Heart left ventricle (tissue), 16 donors: ENCODE results near the gene TMEM181. TPM values are rescaled to one million over a fixed set of nuclear protein-coding genes. Genes with fewer than 3 reads are reported as not detected.
A peak's percentile ranks its signal among the peaks of the same experiment; 100 is the strongest.
"Not testable (repeated sequence)": the region's sequence is repeated elsewhere in the genome, so short reads cannot be mapped to it uniquely, and the experiment has no call there.

Experiments
- ATAC-seq, 4 donors: fragments of 200-7000 bp; cut with Tn5 transposase; one replicate each; pipeline ENCODE4 v1.9.1; 2020 to 2022; ENCODE audit warnings: moderate library complexity in 4 of 4, mild to moderate bottlenecking in 3 of 4, moderate number of reproducible peaks in 1 of 4
- DNase-seq, 5 donors: peaks; one replicate each; pipeline ENCODE4 v3.0.0-alpha.2; 2020
- H3K27ac ChIP-seq, 12 donors: fragments of 200-600 bp; sonication (generic) in 4 of 12; one replicate each; pipeline versions ENCODE4 v1.5.0 to v1.8.0; 2016 to 2022; ENCODE audit warnings: mild to moderate bottlenecking in 2 of 12
- H3K27me3 ChIP-seq, 9 donors: fragments of 200-600 bp; sonication (generic) in 2 of 9; one replicate each; pipeline versions ENCODE4 v1.5.1 to v1.8.0; 2016 to 2022; ENCODE audit warnings: mild to moderate bottlenecking in 3 of 9
- H3K36me3 ChIP-seq, 9 donors: fragments of 200-600 bp; sonication (generic) in 2 of 9; one replicate each; pipeline versions ENCODE4 v1.5.0 to v1.8.0; 2018 to 2022; ENCODE audit warnings: mild to moderate bottlenecking in 2 of 9
- H3K4me1 ChIP-seq, 12 donors: fragments of 200-600 bp; sonication (generic) in 4 of 12; one replicate each; pipeline versions ENCODE4 v1.5.0 to v1.8.0; 2016 to 2022; ENCODE audit warnings: mild to moderate bottlenecking in 3 of 12
- H3K4me3 ChIP-seq, 12 donors: fragments of 200-600 bp; sonication (generic) in 4 of 12; one replicate each; pipeline versions ENCODE4 v1.5.0 to v1.8.0; 2017 to 2022; ENCODE audit warnings: mild to moderate bottlenecking in 9 of 12, moderate library complexity in 4 of 12
- H3K9me3 ChIP-seq, 12 donors: fragments of 200-600 bp; sonication (generic) in 4 of 12; one replicate each; pipeline versions ENCODE4 v1.5.0 to v1.8.0; 2016 to 2022; ENCODE audit warnings: mild to moderate bottlenecking in 1 of 12
- CTCF ChIP-seq, 12 donors: fragments of 200-600 bp; sonication (generic) in 4 of 12; IDR thresholded peaks; one replicate each; pipeline versions ENCODE4 v1.5.0 to v1.8.0; 2018 to 2022; ENCODE audit warnings: antibody characterized with exemption in 12 of 12, mild to moderate bottlenecking in 5 of 12
- POLR2A ChIP-seq, 2 donors: fragments of 450-650 bp; IDR thresholded peaks; one replicate each; pipeline ENCODE4 v1.6.1; 2017; ENCODE audit warnings: antibody characterized with exemption in 2 of 2, mild to moderate bottlenecking in 2 of 2, moderate library complexity in 2 of 2
- WGBS, 4 donors: extraction: QIAGEN DNeasy Blood & Tissue Kit in 2 of 4; methylation state at CpG; one replicate each; pipeline versions ENCODE4 v1.1.5 to v1.1.7; 2013 to 2018; 5-methylcytosine and 5-hydroxymethylcytosine counted together
- intact Hi-C, 10 donors: fragments of 100-400 bp; cut with DNase I; formaldehyde crosslinking; loops; one replicate each; pipeline versions ENCODE4 v1.11.1 to v1.14.2; 2022
- polyA plus RNA-seq, 2 donors: library from polyadenylated mRNA; stranded (reverse); fragments of 200-250 nt; gene quantifications; one replicate each; pipeline ENCODE4 v1.2.3, GENCODE V29; 2013
- total RNA-seq, 9 donors: library from RNA; depleted of rRNA in 2 of 9; stranded (reverse); fragments of >200 nt in 2 of 9; fragmentation: NEBNext Ultra II Directional in 3 of 9; extraction: Animal tissue kit (Norgen Biotek cat#: 25700) in 3 of 9; gene quantifications; one replicate each; pipeline versions ENCODE4 v1.1.0 to v1.2.4, GENCODE V29; 2016 to 2023
- donor health status: ischemic (EF 13 %, LVEDD 7.1; RV severe dilation, severe dysfunction).
- donor health status: healthy with polysubstance abuse.
- donor health status: DM: no; HTN: yes; CAD: no.
- donor health status: DM: no; HTN: no; CAD: no.
- donor health status: ischemic (EF 25% LVEDD 6.9; RV normal size, moderate dysfunction).
- donor health status: ischemic (EF 25% LVEDD 5.7; RV mildly dilated, moderate dysfunction).
- donor health status: healthy.
- donor health status: DM: yes; HTN: yes; CAD: no.
- donor health status: ischemic (EF 35%, LVEDD 5.7; RV mildly dilated, moderate dysfunction).
- donor health status: nonischemic (EF 11% LVEDD 7.7; RV severe dilation, severe dysfunction).
- donor health status: DM: yes; HTN: yes; CAD: no.
- donor health status: PGD.
- donor health status: ischemic (EF 29% LVEDD 5.4; RV normal size, mild dysfunction).
- donor health status: nonischemic (EF 23%, LVEDD 6.1; RV moderate dilation, normal function).

TMEM181 gene
- total and polyA plus RNA-seq, 11 donors, result 4.3 to 14.3 (median 10.1) TPM

GRCh38 chr6:158518191-158519127 is 41.4 kb upstream of the TMEM181 start:
- Histone ChIP-seq H3K27me3 (peaks cover 0 to 47% (median 21%) of the 10 kb centered on the region in 9 donors), H3K27ac (no peak overlapping the region), H3K4me1 (peaks cover 0 to 13% (median 8%) of the 10 kb centered on the region in 12 donors), H3K36me3 (no peaks in the 10 kb centered on the region), H3K4me3 (peak overlapping the region in 6 of 12 donors; percentile 8 to 39 (median 27)), H3K9me3 (no peaks in the 10 kb centered on the region)
- TF ChIP-seq POLR2A (IDR thresholded peaks at IDR 0.05) (no peak), CTCF (IDR thresholded peaks at IDR 0.05) (peak; percentile 13 to 68 (median 47))
- intact Hi-C loops, result loop anchor here (2.0 to 10.0 kb wide), 3 partner anchors 294 to 298 kb away; no protein-coding TSS in a partner anchor
- peak; percentile 66 to 84 (median 73) for ATAC-seq
- peak in 4 of 5 donors; percentile 38 to 75 (median 61) for DNase-seq
- WGBS, 4 donors, result 10 to 14% (median 13%) methylated on average over 16 to 18 of the region's 18 CpGs

GRCh38 chr6:158519300-158519699 is 40.6 kb upstream of the TMEM181 start:
- Histone ChIP-seq H3K36me3 (no peaks in the 10 kb centered on the region), H3K4me1 (peaks cover 0 to 13% (median 8%) of the 10 kb centered on the region in 12 donors), H3K4me3 (no peak overlapping the region), H3K27ac (no peak overlapping the region), H3K27me3 (peaks cover 0 to 50% (median 21%) of the 10 kb centered on the region in 9 donors), H3K9me3 (no peaks in the 10 kb centered on the region)
- ATAC-seq (no peak), DNase-seq (no peak)
- 43 to 57% (median 52%) methylated on average over 3 of the region's 3 CpGs for WGBS, 4 donors
- intact Hi-C loops, result loop anchor here (2.0 to 10.0 kb wide), 3 partner anchors 294 to 298 kb away; no protein-coding TSS in a partner anchor
- TF ChIP-seq CTCF (IDR thresholded peaks at IDR 0.05) (no peak), POLR2A (IDR thresholded peaks at IDR 0.05) (no peak)

- H3K27ac ChIP-seq, result no peak overlapping the region
- no peaks in the 10 kb centered on the region for H3K36me3 ChIP-seq
- WGBS, 4 donors, result 60 to 74% (median 66%) methylated on average over 4 of the region's 4 CpGs
- H3K9me3 ChIP-seq, result no peaks in the 10 kb centered on the region
- ATAC-seq (no peak), DNase-seq (no peak)
- TF ChIP-seq POLR2A (IDR thresholded peaks at IDR 0.05), result no peak
- TF ChIP-seq CTCF (IDR thresholded peaks at IDR 0.05), result no peak
- peaks cover 0 to 13% (median 8%) of the 10 kb centered on the region in 12 donors for H3K4me1 ChIP-seq
- peaks cover 0 to 55% (median 24%) of the 10 kb centered on the region in 9 donors for H3K27me3 ChIP-seq
- intact Hi-C loops, result loop anchor here (2.0 to 10.0 kb wide), 3 partner anchors 295 to 299 kb away; no protein-coding TSS in a partner anchor
- H3K4me3 ChIP-seq, result no peak overlapping the region
Observed at GRCh38 chr6:158519761-158520160, 40.1 kb upstream of the TMEM181 start.

- peaks cover 0 to 61% (median 24%) of the 10 kb centered on the region in 9 donors for H3K27me3 ChIP-seq
- DNase-seq, ATAC-seq, H3K27ac ChIP-seq, H3K9me3 ChIP-seq, intact Hi-C loops, H3K36me3 ChIP-seq, H3K4me3 ChIP-seq: not testable (repeated sequence)
- peaks cover 0 to 13% (median 8%) of the 10 kb centered on the region in 12 donors for H3K4me1 ChIP-seq
- WGBS, 4 donors, result 91 to 95% (median 94%) methylated on average over 7 of the region's 7 CpGs
Observed at GRCh38 chr6:158520975-158521374, 38.9 kb upstream of the TMEM181 start.
